ENCODE data around the gene UQCRHL.

- TF ChIP-seq CTCF (IDR thresholded peaks at IDR 0.05; ENCODE audit: low read depth, low read length) (no peak), POLR2A (IDR thresholded peaks at IDR 0.05; ENCODE audit: extremely low read depth, insufficient read length) (no peak)
These were observed 31.3 kb upstream of the UQCRHL start for GRCh38 chr1:15838721-15839120.
